HepG2 (cell line): Measurements from ENCODE around the gene COL10A1. TPM values are rescaled to one million over a fixed set of nuclear protein-coding genes. Genes with fewer than 3 reads are reported as not detected.

Experiments used
- CBX5 ChIP-seq: sonication (generic); formaldehyde crosslinking; IDR thresholded peaks from 2 replicates; pipeline ENCODE4 v1.4.0; 2020; ENCODE audit warnings: missing genetic modification reagents, borderline replicate concordance
- DBP ChIP-seq: sonication (generic); formaldehyde crosslinking; IDR thresholded peaks from 2 replicates; pipeline ENCODE4 v1.4.0; 2020; ENCODE audit warnings: missing genetic modification reagents; ENCODE audit errors: not compliant biosample characterization
- HHEX ChIP-seq: IDR thresholded peaks from 2 replicates; pipeline ENCODE4 v1.6.1; 2016; ENCODE audit warnings: control low read depth
- HOXA7 ChIP-seq: sonication (generic); formaldehyde crosslinking; IDR thresholded peaks from 2 replicates; pipeline ENCODE4 v1.8.1; 2022; ENCODE audit warnings: mild to moderate bottlenecking, missing genetic modification reagents, moderate library complexity
- MEIS1 ChIP-seq: sonication (generic); formaldehyde crosslinking; IDR thresholded peaks from 2 replicates; pipeline ENCODE4 v1.9.0; 2021; ENCODE audit warnings: mild to moderate bottlenecking, missing genetic modification reagents, moderate library complexity, borderline replicate concordance
- NFKBIZ ChIP-seq: IDR thresholded peaks from 2 replicates; pipeline ENCODE4 v1.6.1; 2018; ENCODE audit warnings: missing genetic modification reagents, missing compliant biosample characterization
- NKX3-1 ChIP-seq: sonication (generic); formaldehyde crosslinking; IDR thresholded peaks from 2 replicates; pipeline ENCODE4 v1.5.0; 2020; ENCODE audit warnings: missing genetic modification reagents
- NR1H2 ChIP-seq: sonication (generic); formaldehyde crosslinking; IDR thresholded peaks from 2 replicates; pipeline ENCODE4 v1.8.1; 2022; ENCODE audit warnings: low read depth, missing genetic modification reagents, borderline replicate concordance
- POGZ ChIP-seq: sonication (generic); formaldehyde crosslinking; IDR thresholded peaks from 2 replicates; pipeline ENCODE4 v1.4.0; 2020; ENCODE audit warnings: mild to moderate bottlenecking, missing genetic modification reagents
- SP140L ChIP-seq: sonication (generic); formaldehyde crosslinking; IDR thresholded peaks from 2 replicates; pipeline ENCODE4 v1.4.0; 2020; ENCODE audit warnings: missing genetic modification reagents, borderline replicate concordance
- SRY ChIP-seq: sonication (generic); formaldehyde crosslinking; IDR thresholded peaks from 2 replicates; pipeline ENCODE4 v1.8.0; 2022; ENCODE audit warnings: mild to moderate bottlenecking, missing genetic modification reagents
- STAG1 ChIP-seq: sonication (generic); formaldehyde crosslinking; IDR thresholded peaks from 2 replicates; pipeline ENCODE4 v1.4.0; 2020; ENCODE audit warnings: missing genetic modification reagents
- THAP7 ChIP-seq: sonication (generic); formaldehyde crosslinking; IDR thresholded peaks from 2 replicates; pipeline ENCODE4 v1.8.1; 2023; ENCODE audit warnings: mild to moderate bottlenecking, missing genetic modification reagents
- USF2 ChIP-seq, 2 experiments: sonication (generic) in 1 of 2; formaldehyde crosslinking in 1 of 2; IDR thresholded peaks; 2 replicates each; pipeline versions ENCODE4 v1.5.1 to v1.6.1; 2011 to 2020; ENCODE audit warnings: borderline replicate concordance in 1 of 2, low read depth in 1 of 2, low read length in 1 of 2, mild to moderate bottlenecking in 1 of 2, missing genetic modification reagents in 1 of 2, moderate library complexity in 1 of 2
- ZBTB25 ChIP-seq: IDR thresholded peaks from 2 replicates; pipeline ENCODE4 v1.6.1; 2018; ENCODE audit warnings: missing genetic modification reagents
- ZNF331 ChIP-seq: sonication (generic); formaldehyde crosslinking; IDR thresholded peaks from 2 replicates; pipeline ENCODE4 v1.4.0; 2020; ENCODE audit warnings: missing genetic modification reagents
- ZNF670 ChIP-seq: sonication (generic); formaldehyde crosslinking; IDR thresholded peaks from 2 replicates; pipeline ENCODE4 v1.8.0; 2022; ENCODE audit warnings: mild to moderate bottlenecking, missing genetic modification reagents, borderline replicate concordance
- ZNF704 ChIP-seq: sonication (generic); formaldehyde crosslinking; IDR thresholded peaks from 2 replicates; pipeline ENCODE4 v1.8.1; 2023; ENCODE audit warnings: mild to moderate bottlenecking, inconsistent platforms, moderate library complexity, missing genetic modification reagents, borderline replicate concordance
- polyA plus RNA-seq, 8 experiments: library from polyadenylated mRNA; depleted of rRNA in 3 of 8; stranded (reverse) in 7 of 8; unstranded in 1 of 8; fragments of >200 nt; fragmentation: Illumina TruSeq in 4 of 8; extraction: Trizol in 4 of 8; gene quantifications; 2 replicates each; pipeline versions ENCODE4 v1.2.1 to v1.2.3, GENCODE V29; 2011 to 2016; ENCODE audit warnings: low read depth in 4 of 8, missing spikeins in 1 of 8, mixed read lengths in 1 of 8; ENCODE audit not compliant: insufficient read depth in 1 of 8
- total RNA-seq, 5 experiments: library from RNA; depleted of rRNA; stranded (reverse); fragments of >200 nt; fragmentation: Illumina TruSeq; extraction: Trizol; gene quantifications; 2 replicates each; pipeline ENCODE4 v1.2.3, GENCODE V29; 2016; ENCODE audit warnings: low read depth in 1 of 5
- TF ChIP-seq, protein P1 (sequence below): sonication (generic); formaldehyde crosslinking; IDR thresholded peaks from 2 replicates; pipeline ENCODE4 v1.5.1; 2020; ENCODE audit warnings: missing genetic modification reagents, mild to moderate bottlenecking, borderline replicate concordance
- TF ChIP-seq, protein P2 (sequence below): IDR thresholded peaks from 2 replicates; pipeline ENCODE4 v1.6.1; 2016; ENCODE audit warnings: missing genetic modification reagents, missing compliant biosample characterization

COL10A1 gene
- total and polyA plus RNA-seq, 2 of the 13 experiments (the other 11 are each of a cell fraction or from before 2014, with no cell fraction given) = 0.07 TPM; not detected in 1

DNA sequence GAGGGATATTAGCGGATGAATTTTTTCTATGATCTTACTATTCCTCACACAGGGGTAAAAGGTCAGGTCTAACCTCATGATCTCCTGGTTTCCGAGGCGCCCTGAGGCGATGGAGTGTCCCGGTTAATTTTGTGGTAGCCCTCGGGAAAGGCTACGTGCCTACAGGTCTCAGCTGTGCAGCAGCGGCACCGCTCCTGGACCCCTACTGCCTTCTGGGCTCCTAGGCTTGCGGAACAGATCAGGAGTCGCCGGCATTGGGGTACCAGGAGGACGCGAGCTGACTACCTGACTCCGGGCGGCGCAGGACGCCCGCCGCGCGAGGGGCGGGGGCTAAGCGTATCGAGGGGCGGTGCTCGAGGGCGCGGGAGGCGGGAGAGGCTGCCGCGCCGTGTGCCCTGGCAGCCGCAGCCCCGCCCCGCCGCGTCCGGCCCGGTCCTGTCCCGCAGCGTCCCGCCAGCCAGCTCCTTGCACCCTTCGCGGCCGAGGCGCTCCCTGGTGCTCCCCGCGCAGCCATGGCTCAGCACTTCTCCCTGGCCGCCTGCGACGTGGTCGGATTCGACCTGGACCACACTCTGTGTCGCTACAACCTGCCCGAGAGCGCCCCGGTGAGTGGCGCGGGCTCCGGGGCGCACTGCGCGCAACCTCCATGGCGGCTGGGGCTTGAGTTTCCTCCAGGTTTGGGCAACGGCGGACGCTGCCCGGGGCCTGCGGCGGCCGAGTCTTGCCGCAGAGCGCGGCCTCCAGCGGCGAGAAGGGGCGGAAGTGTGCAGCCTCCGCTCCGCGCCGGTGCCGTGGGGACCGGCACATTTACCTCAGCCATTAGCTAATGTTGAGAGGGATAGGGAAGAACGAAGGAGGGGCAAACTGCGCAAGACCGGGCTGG lies 25.3 kb downstream of the COL10A1 start, which contains the start of gene NT5DC1 (continued):
- TF ChIP-seq NR1H2 (CRISPR knock-in tag) = no peak
- no peak for TF ChIP-seq USF2 (IDR thresholded peaks at IDR 0.05; ENCODE audit: low read depth, low read length)
- peak; percentile 13; the same call in 1 of the 2 replicates for TF ChIP-seq USF2 (CRISPR knock-in tag; IDR thresholded peaks at IDR 0.05; ENCODE audit: borderline replicate concordance)
- TF ChIP-seq CBX5 = peak; percentile 59; the same call in 1 of the 2 replicates
- TF ChIP-seq ZNF331 (CRISPR knock-in tag) = peak; percentile 50
- TF ChIP-seq HHEX (CRISPR knock-in tag) = no peak
- peak; percentile 89 for TF ChIP-seq DBP
- TF ChIP-seq POGZ = peak; percentile 95
- TF ChIP-seq NKX3-1 (CRISPR knock-in tag) = peak; percentile 92
- TF ChIP-seq ZBTB25 (CRISPR knock-in tag) = peak; percentile 78; the same call in 1 of the 2 replicates
- peak; percentile 65; the same call in 1 of the 2 replicates for TF ChIP-seq MEIS1 (CRISPR knock-in tag)
- TF ChIP-seq NFKBIZ (CRISPR knock-in tag) = 0 out of 2 replicates have a peak, but pooled peaks have one; percentile 37
- TF ChIP-seq, protein P1, sequence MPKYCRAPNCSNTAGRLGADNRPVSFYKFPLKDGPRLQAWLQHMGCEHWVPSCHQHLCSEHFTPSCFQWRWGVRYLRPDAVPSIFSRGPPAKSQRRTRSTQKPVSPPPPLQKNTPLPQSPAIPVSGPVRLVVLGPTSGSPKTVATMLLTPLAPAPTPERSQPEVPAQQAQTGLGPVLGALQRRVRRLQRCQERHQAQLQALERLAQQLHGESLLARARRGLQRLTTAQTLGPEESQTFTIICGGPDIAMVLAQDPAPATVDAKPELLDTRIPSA (CRISPR knock-in tag) = peak; percentile 71; the same call in 1 of the 2 replicates
- peak; percentile 99 for TF ChIP-seq ZNF704 (CRISPR knock-in tag)
- peak; percentile 88 for TF ChIP-seq ZNF670 (CRISPR knock-in tag)
- TF ChIP-seq, protein P2, sequence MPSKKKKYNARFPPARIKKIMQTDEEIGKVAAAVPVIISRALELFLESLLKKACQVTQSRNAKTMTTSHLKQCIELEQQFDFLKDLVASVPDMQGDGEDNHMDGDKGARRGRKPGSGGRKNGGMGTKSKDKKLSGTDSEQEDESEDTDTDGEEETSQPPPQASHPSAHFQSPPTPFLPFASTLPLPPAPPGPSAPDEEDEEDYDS (CRISPR knock-in tag) = no peak; the same call in 1 of the 2 replicates
- TF ChIP-seq THAP7 (CRISPR knock-in tag) = peak; percentile 97
- TF ChIP-seq SRY (CRISPR knock-in tag) = no peak
- TF ChIP-seq STAG1 (CRISPR knock-in tag) = peak; percentile 45
- TF ChIP-seq SP140L = 0 out of 2 replicates have a peak, but pooled peaks have one; percentile 13
- 0 out of 2 replicates have a peak, but pooled peaks have one; percentile 3 for TF ChIP-seq HOXA7 (CRISPR knock-in tag)
